K562 (cell line): ENCODE measurements around the gene LYZL6. TPM values are rescaled to one million over a fixed set of nuclear protein-coding genes. Genes with fewer than 3 reads are reported as not detected.

Source experiments
- ATAC-seq: fragments of 200-7000 bp; cut with Tn5 transposase; 3 replicates; pipeline ENCODE4 v1.9.1; 2020; ENCODE audit warnings: moderate library complexity
- BruUV-seq: library from RNA; stranded (reverse); fragments of 400-500 nt; replicated peaks from 2 replicates; lab custom pipeline; 2021; lab: Mats Ljungman, UMichigan
- CTCF ChIA-PET: fragments of 300-600 bp; formaldehyde crosslinking; extraction: SDS; loops from one replicate; lab custom pipeline; 2021; ENCODE audit warnings: low intra/inter-chr PET ratio; lab: Yijun Ruan, JAX
- POLR2A ChIA-PET: fragments of 300-600, 350-650 bp; sonication (Branson Sonifier 250); formaldehyde crosslinking; extraction: SDS; loops from one replicate; lab custom pipeline; 2021; ENCODE audit warnings: antibody characterized with exemption, inconsistent platforms; lab: Yijun Ruan, JAX
- DNase-seq, 4 experiments: peaks; one replicate each; pipeline versions ENCODE4 v3.0.0 to v3.0.0-alpha.2; 2011 to 2018; ENCODE audit warnings: low spot score in 3 of 4, mixed read lengths in 3 of 4; ENCODE audit errors: extremely low read depth in 1 of 4
- FAIRE-seq: peaks from 2 replicates; lab custom pipeline; 2011; peaks lifted over from hg19 to GRCh38; lab: Jason Lieb, UNC
- H2AFZ ChIP-seq: 2 replicates; pipeline ENCODE4 v1.6.0; 2011; ENCODE audit warnings: low read depth, low read length, control low read depth, inconsistent platforms
- H3K27ac ChIP-seq: fragments of 200-600 bp; 3 replicates; pipeline ENCODE4 v1.8.0; 2011; ENCODE audit warnings: low read depth, mild to moderate bottlenecking, control low read depth, inconsistent platforms, low read length, moderate library complexity, mixed read lengths; ENCODE audit errors: extremely low read depth
- H3K27me3 ChIP-seq, 2 experiments: fragments of 300-600 bp in 1 of 2; 2 replicates in 1 of 2; 3 replicates in 1 of 2; pipeline versions ENCODE4 v1.6.0 to v1.8.0; 2011; ENCODE audit warnings: inconsistent platforms in 2 of 2, low read length in 2 of 2, mild to moderate bottlenecking in 1 of 2, mixed read lengths in 1 of 2, moderate library complexity in 1 of 2; ENCODE audit not compliant: control insufficient read depth in 2 of 2, insufficient read depth in 2 of 2
- H3K36me3 ChIP-seq: fragments of 300-600 bp; 3 replicates; pipeline ENCODE4 v1.8.0; 2011; ENCODE audit warnings: mild to moderate bottlenecking, low read length, inconsistent platforms; ENCODE audit not compliant: control insufficient read depth, insufficient read depth
- H3K4me1 ChIP-seq, 2 experiments: fragments of 200-600 bp in 1 of 2; replicated peaks in 1 of 2; 2 replicates in 1 of 2; 3 replicates in 1 of 2; pipeline versions ENCODE4 v1.5.1 to v1.8.0; 2011; ENCODE audit warnings: inconsistent platforms in 2 of 2, low read length in 2 of 2, mild to moderate bottlenecking in 1 of 2, mixed read lengths in 1 of 2, moderate library complexity in 1 of 2; ENCODE audit not compliant: control insufficient read depth in 2 of 2, insufficient read depth in 2 of 2
- H3K4me2 ChIP-seq: 2 replicates; pipeline ENCODE4 v1.6.1; 2011; ENCODE audit warnings: low read length, control low read depth, inconsistent platforms, mixed read lengths; ENCODE audit not compliant: insufficient read depth
- H3K4me3 ChIP-seq: fragments of 200-600 bp; sonication (generic), shearing (Covaris generic); 2 replicates; pipeline ENCODE4 v1.5.1; 2016; ENCODE audit warnings: control low read depth, inconsistent platforms
- H3K79me2 ChIP-seq: fragments of 200-600 bp; 3 replicates; pipeline ENCODE4 v1.8.0; 2011; ENCODE audit warnings: low read length, inconsistent platforms; ENCODE audit not compliant: control insufficient read depth, insufficient read depth
- H3K9ac ChIP-seq, 2 experiments: 2 replicates each; pipeline versions ENCODE4 v1.6.0 to v1.6.1; 2011; ENCODE audit warnings: low read depth in 2 of 2, low read length in 2 of 2, control low read depth in 1 of 2, inconsistent platforms in 1 of 2, mild to moderate bottlenecking in 1 of 2, mixed read lengths in 1 of 2; ENCODE audit not compliant: insufficient read depth in 1 of 2
- H3K9me1 ChIP-seq: one replicate; pipeline ENCODE4 v1.6.0; 2011; ENCODE audit warnings: inconsistent platforms, mild to moderate bottlenecking, low read length, moderate library complexity; ENCODE audit not compliant: control insufficient read depth, insufficient read depth
- H3K9me3 ChIP-seq: replicated peaks from 2 replicates; pipeline ENCODE4 v1.5.1; 2011; ENCODE audit warnings: low read depth, low read length, inconsistent platforms; ENCODE audit not compliant: control insufficient read depth, insufficient read depth
- H4K20me1 ChIP-seq: replicated peaks from 2 replicates; pipeline ENCODE4 v1.6.1; 2011; ENCODE audit warnings: low read length, inconsistent platforms, mixed read lengths; ENCODE audit not compliant: control insufficient read depth, insufficient read depth
- BHLHE40 ChIP-seq: IDR thresholded peaks from 2 replicates; pipeline ENCODE4 v1.6.1; 2011; ENCODE audit warnings: low read length, improper control_type of control experiment
- CBFA2T3 ChIP-seq: fragments of 450-650 bp; IDR thresholded peaks from 2 replicates; pipeline ENCODE4 v1.6.1; 2017
- CC2D1A ChIP-seq: fragments of 450-650 bp; IDR thresholded peaks from 2 replicates; pipeline ENCODE4 v1.6.1; 2017; ENCODE audit warnings: mild to moderate bottlenecking
- CXXC5 ChIP-seq: fragments of 250-450 bp; sonication (Bioruptor Pico); IDR thresholded peaks from 2 replicates; pipeline ENCODE4 v1.8.0; 2022; ENCODE audit warnings: inconsistent platforms, mild to moderate bottlenecking, moderate library complexity
- HDAC1 ChIP-seq, 2 experiments: fragments of 450-650 bp; IDR thresholded peaks; 2 replicates each; pipeline ENCODE4 v1.6.1; 2016 to 2017; ENCODE audit warnings: inconsistent platforms in 1 of 2, mild to moderate bottlenecking in 1 of 2, moderate library complexity in 1 of 2
- LEF1 ChIP-seq: fragments of 450-650 bp; IDR thresholded peaks from 2 replicates; pipeline ENCODE4 v1.6.1; 2016; ENCODE audit warnings: mild to moderate bottlenecking
- MCM5 ChIP-seq: fragments of 450-650 bp; IDR thresholded peaks from 2 replicates; pipeline ENCODE4 v1.6.1; 2016; ENCODE audit warnings: low read depth
- MTA2 ChIP-seq: fragments of 450-650 bp; IDR thresholded peaks from 2 replicates; pipeline ENCODE4 v1.6.1; 2016; ENCODE audit warnings: low read depth
- NFYB ChIP-seq: IDR thresholded peaks from 2 replicates; pipeline ENCODE4 v1.6.1; 2011; ENCODE audit warnings: mild to moderate bottlenecking, moderate library complexity; ENCODE audit not compliant: insufficient read length; ENCODE audit errors: extremely low read depth
- NRF1 ChIP-seq, 2 experiments: fragments of 450-650 bp; IDR thresholded peaks in 1 of 2; conservative IDR thresholded peaks in 1 of 2; 2 replicates each; pipeline ENCODE4 v1.6.1; 2014; ENCODE audit warnings: mild to moderate bottlenecking in 2 of 2
- PBX2 ChIP-seq, 2 experiments: IDR thresholded peaks in 1 of 2; conservative IDR thresholded peaks in 1 of 2; 2 replicates each; pipeline ENCODE4 v1.6.1; 2016; ENCODE audit warnings: low read depth in 2 of 2, mild to moderate bottlenecking in 1 of 2, missing compliant biosample characterization in 1 of 2, missing genetic modification characterization in 1 of 2, moderate library complexity in 1 of 2
- POLR2AphosphoS5 ChIP-seq: IDR thresholded peaks from 2 replicates; pipeline ENCODE4 v1.6.1; 2011; ENCODE audit warnings: mild to moderate bottlenecking, low read depth, low read length, moderate library complexity; ENCODE audit not compliant: control insufficient read depth, insufficient read depth
- PTRF ChIP-seq: fragments of 450-650 bp; IDR thresholded peaks from 2 replicates; pipeline ENCODE4 v1.6.1; 2016; ENCODE audit warnings: mild to moderate bottlenecking, missing genetic modification characterization, missing compliant biosample characterization
- RBM39 ChIP-seq: fragments of 200-400 bp; formaldehyde crosslinking; optimal IDR thresholded peaks from 2 replicates; pipeline ENCODE3; 2018; ENCODE audit warnings: low read depth, low read length
- RCOR1 ChIP-seq, 2 experiments: IDR thresholded peaks; 2 replicates each; pipeline ENCODE4 v1.6.1; 2012; ENCODE audit warnings: low read depth in 2 of 2, low read length in 2 of 2, borderline replicate concordance in 1 of 2, improper control_type of control experiment in 1 of 2
- SAFB2 ChIP-seq: fragments of 200-400 bp; formaldehyde crosslinking; IDR thresholded peaks from 2 replicates; pipeline ENCODE4 v1.6.1; 2018; ENCODE audit warnings: borderline replicate concordance, low read length, low read depth, moderate library complexity; ENCODE audit not compliant: severe bottlenecking
- SPI1 ChIP-seq: IDR thresholded peaks from 2 replicates; pipeline ENCODE4 v1.6.1; 2011; ENCODE audit warnings: low read depth, low read length, control low read depth, borderline replicate concordance
- STAT5A ChIP-seq: IDR thresholded peaks from 2 replicates; pipeline ENCODE4 v1.6.1; 2012; ENCODE audit warnings: low read length, inconsistent platforms, borderline replicate concordance
- TCF3 ChIP-seq: sonication (generic); formaldehyde crosslinking; IDR thresholded peaks from 2 replicates; pipeline ENCODE4 v1.4.0; 2020; ENCODE audit warnings: mild to moderate bottlenecking, missing genetic modification reagents
- WGBS: fragments of 100-300 bp; shearing (Covaris generic); methylation state at CpG from one replicate; pipeline ENCODE4 v1.1.6; 2016; ENCODE audit warnings: low coverage, mixed read lengths; ENCODE audit not compliant: insufficient coverage; ENCODE audit errors: missing lambda C conversion rate; 5-methylcytosine and 5-hydroxymethylcytosine counted together
- in situ Hi-C: fragments of 300-500 bp; cut with MboI; formaldehyde crosslinking; loops from 4 replicates; pipeline ENCODE4 v1.15.0; 2018; ENCODE audit warnings: inconsistent platforms, mixed read lengths
- intact Hi-C: fragments of 100-400 bp; cut with micrococcal nuclease; formaldehyde crosslinking; loops from 2 replicates; pipeline ENCODE4 v1.14.2; 2022
- polyA plus RNA-seq, 8 experiments: library from polyadenylated mRNA; depleted of rRNA in 4 of 8; stranded (reverse) in 5 of 8; unstranded in 3 of 8; fragments of >200 nt; fragmentation: Nextera tagmentation in 2 of 8; fragmentation: Illumina TruSeq in 1 of 8; extraction: Ambion mirVana in 2 of 8; extraction: Trizol in 1 of 8; gene quantifications; 2 replicates each; pipeline versions ENCODE4 v1.2.1 to v1.2.3, GENCODE V29; 2011 to 2014; ENCODE audit warnings: inconsistent platforms in 1 of 8, missing spikeins in 1 of 8
- total RNA-seq, 7 experiments: library from RNA; depleted of rRNA in 6 of 7; stranded (reverse); fragments of >200 nt in 6 of 7; fragmentation: Illumina TruSeq in 2 of 7; extraction: Trizol in 2 of 7; gene quantifications; 2 replicates each; pipeline versions ENCODE4 v1.2.1 to v1.2.3, GENCODE V29; 2011 to 2021; ENCODE audit warnings: low replicate concordance in 1 of 7

LYZL6 gene
- total and polyA plus RNA-seq, 9 of the 15 experiments (the other 6 are each of a cell fraction or from before 2014, with no cell fraction given) = not detected

GRCh38 chr17:35944151-35944550 lies 638 bp upstream of the LYZL6 start (continued):
- no peak for TF ChIP-seq NFYB
- TF ChIP-seq SAFB2 = no peak
- no peak for TF ChIP-seq MCM5

GRCh38 chr17:35942588-35943186 lies 826 bp downstream of the LYZL6 start:
- no TSS peak for BruUV-seq
- ChIA-PET CTCF (no interaction called here), POLR2A (interaction anchor here (0.8 to 1.3 kb wide), 6 partner anchors 11 to 134 kb away, joined by 3 to 9 read pairs (median 4); no protein-coding TSS in a partner anchor)
- Histone ChIP-seq H3K4me3 (no peak overlapping the region), H3K9me3 (no peaks in the 10 kb centered on the region), H3K9ac (0 out of 4 replicates have a peak overlapping the region, but pooled peaks of 1 of the 2 experiments have one; percentile 7), H3K4me1 (peaks cover 7 to 18% of the 10 kb centered on the region in 2 experiments; a peak in 3 of 5 replicates), H3K27me3 (no peaks in the 10 kb centered on the region), H3K9me1 (peaks cover 3% of the 10 kb centered on the region), H2AFZ (peak overlapping the region; percentile 15; the same call in 1 of the 2 replicates), H3K27ac (peak overlapping the region; percentile 33; the same call in 1 of the 3 replicates), H3K79me2 (no peaks in the 10 kb centered on the region), H4K20me1 (no peaks in the 10 kb centered on the region), H3K36me3 (no peaks in the 10 kb centered on the region), H3K4me2 (peak overlapping the region; percentile 32)
- in situ Hi-C loops = no loop called here
- 0% methylated on average over 9 of the region's 9 CpGs for WGBS
- intact Hi-C loops = loop anchor here (2.0 to 10.0 kb wide), 3 partner anchors 30 to 178 kb away; partner anchors contain the start of gene C17orf50
- DNase-seq (peak; percentile 21 to 75 (median 38)), FAIRE-seq (no peak), ATAC-seq (peak; percentile 80)
- TF ChIP-seq RCOR1 (IDR thresholded peaks at IDR 0.05; ENCODE audit: borderline replicate concordance in 1 of 2, low read depth in 2 of 2, low read length in 2 of 2) (peak in 1 of 2 experiments; percentile 88; a peak in 2 of 4 replicates), NRF1 (conservative IDR thresholded peaks at IDR 0.05 in 1 of 2, IDR thresholded peaks at IDR 0.05 in 1 of 2) (no peak), CC2D1A (peak; percentile 58; the same call in 1 of the 2 replicates), HDAC1 (IDR thresholded peaks at IDR 0.05) (peak in 1 of 2 experiments; percentile 56; a peak in 2 of 4 replicates), CBFA2T3 (peak; percentile 94), RBM39 (no peak), SPI1 (0 out of 2 replicates have a peak, but pooled peaks have one; percentile 8), POLR2AphosphoS5 (peak; percentile 63; the same call in 1 of the 2 replicates), BHLHE40 (no peak), CXXC5 (0 out of 2 replicates have a peak, but pooled peaks have one; percentile 20), LEF1 (peak; percentile 50; the same call in 1 of the 2 replicates), PBX2 (CRISPR knock-in tag; IDR thresholded peaks at IDR 0.05; ENCODE audit: low read depth) (no peak), PBX2 (tag; conservative IDR thresholded peaks at IDR 0.05; ENCODE audit: low read depth) (0 out of 2 replicates have a peak, but pooled peaks have one; percentile 42), PTRF (tag) (no peak), STAT5A (0 out of 2 replicates have a peak, but pooled peaks have one; percentile 5), MTA2 (peak; percentile 44; the same call in 1 of the 2 replicates), TCF3 (CRISPR knock-in tag) (peak; percentile 70)
